GM18861 (cell line): ENCODE data around the gene LGALS1.
"Not testable (repeated sequence)": the region's sequence is repeated elsewhere in the genome, so short reads cannot be mapped to it uniquely, and the experiment has no call there.

Experiments used
- ATAC-seq: cut with Tn5 transposase; IDR thresholded peaks from one replicate; pipeline ENCODE4 v1.9.1; 2021; ENCODE audit not compliant: unreplicated experiment

LGALS1 gene

DNA sequence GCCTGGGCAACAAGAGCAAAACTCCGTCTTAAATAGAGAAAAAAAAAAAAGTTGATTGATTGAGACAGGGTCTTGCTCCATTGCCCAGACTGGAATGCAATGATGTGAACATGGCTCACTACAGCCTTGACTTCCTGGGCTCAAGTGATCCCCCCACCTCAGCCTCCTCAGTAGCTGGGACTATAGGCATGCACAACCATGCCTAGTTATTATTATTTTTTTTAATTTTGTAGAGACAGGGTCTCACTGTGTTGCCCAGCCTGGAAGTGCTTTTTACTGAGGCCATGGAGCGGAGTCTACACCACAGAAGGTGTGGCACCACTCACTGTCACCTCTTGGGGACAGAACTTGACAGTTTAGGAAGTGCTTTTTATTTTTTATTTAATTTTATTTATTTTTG, 39.2 kb downstream of the LGALS1 start:
- ATAC-seq: no peak

DNA sequence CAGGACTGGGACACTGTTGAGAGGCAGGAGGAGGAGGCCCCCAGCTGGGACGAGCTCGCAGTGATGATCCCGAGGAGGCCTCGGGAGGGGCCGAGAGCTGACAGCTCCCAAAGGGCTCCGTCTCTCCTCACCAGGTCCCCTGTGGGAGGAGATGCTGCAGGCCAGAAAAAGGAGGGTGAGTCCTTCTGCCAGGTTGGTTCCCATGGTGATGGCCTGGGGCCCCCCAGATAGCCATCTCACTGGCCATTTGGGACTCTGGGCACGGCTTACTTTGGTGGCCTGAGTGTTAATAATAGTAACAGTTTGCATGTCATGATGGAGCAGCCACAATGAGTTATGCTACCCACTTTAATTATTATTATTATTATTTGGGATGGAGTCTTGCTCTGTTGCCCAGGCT, 40.3 kb downstream of the LGALS1 start:
- ATAC-seq: no peak

DNA sequence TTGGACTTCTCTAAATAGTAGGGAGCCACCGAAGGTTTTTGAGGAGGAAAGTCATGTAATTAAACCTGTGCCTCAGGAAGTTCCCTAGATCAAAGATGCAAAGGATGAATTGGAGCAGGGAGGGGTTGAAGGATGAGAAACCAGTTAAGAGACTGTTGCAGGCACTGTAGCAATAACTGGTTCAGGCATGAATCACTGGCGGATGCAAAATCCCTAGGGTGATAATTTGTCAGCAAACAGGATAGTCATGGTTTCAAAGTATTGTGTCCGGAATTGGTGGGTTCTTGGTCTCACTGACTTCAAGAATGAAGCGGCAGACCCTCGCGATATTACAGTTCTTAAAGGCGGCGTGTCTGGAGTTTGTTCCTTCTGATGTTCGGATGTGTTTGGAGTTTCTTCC, 41.3 kb downstream of the LGALS1 start:
- ATAC-seq: no peak

DNA sequence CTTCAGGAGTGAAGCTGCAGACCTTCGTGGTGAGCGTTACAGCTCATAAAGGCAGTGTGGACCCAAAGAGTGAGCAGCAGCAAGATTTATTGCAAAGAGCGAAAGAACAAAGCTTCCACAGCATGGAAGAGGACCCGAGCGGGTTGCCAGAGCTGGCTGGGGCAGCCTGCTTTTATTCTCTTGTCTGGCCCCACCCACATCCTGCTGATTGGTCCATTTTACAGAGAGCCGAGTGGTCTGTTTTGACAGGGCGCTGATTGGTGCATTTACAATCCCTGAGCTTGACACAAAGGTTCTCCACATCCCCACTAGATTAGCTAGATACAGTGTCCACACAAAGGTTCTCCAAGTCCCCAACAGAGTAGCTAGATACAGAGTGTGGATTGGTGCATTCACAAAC, 41.8 kb downstream of the LGALS1 start:
- ATAC-seq: not testable (repeated sequence)

DNA sequence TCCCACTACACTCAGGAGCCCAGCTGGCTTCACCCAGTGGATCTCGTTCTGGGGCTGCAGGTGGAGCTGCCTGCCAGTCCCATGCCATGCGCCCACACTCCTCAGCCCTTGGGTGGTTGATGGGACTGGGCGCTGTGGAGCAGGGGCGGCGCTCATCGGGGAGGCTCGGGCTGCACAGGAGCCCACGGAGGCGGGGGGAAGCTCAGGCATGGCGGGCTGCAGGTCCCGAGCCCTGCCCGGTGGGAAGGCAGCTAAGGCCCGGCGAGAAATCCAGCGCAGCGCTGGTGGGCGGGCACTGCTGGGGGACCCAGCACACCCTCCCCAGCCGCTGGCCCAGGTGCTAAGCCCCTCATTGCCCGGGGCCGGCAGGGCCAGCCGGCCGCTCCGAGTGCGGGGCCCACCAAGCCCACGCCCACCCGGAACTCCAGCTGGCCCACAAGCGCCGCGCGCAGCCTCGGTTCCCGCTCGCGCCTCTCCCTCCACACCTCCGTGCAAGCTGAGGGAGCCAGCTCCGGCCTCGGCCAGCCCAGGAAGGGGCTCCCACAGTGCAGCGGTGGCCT, 42.4 kb downstream of the LGALS1 start:
- ATAC-seq: not testable (repeated sequence)

DNA sequence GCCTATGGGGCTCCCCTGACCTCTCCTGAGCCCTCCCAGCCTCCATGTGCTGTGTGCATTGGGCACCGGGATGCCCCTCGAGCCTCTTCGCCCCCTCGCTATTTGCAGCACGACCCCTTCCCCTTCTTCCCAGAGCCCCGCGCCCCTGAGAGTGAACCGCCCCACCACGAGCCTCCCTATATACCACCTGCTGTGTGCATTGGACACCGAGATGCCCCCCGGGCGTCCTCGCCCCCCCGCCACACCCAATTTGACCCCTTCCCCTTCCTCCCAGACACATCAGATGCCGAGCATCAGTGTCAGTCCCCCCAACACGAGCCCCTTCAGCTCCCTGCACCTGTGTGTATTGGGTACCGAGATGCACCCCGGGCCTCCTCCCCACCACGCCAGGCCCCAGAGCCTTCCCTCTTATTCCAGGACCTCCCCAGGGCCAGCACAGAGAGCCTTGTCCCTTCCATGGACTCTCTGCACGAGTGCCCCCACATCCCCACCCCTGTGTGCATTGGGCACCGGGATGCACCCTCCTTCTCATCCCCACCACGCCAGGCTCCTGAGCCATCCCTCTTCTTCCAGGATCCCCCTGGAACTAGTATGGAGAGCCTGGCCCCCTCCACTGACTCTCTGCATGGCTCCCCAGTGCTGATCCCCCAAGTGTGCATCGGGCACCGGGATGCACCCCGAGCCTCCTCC, 50.3 kb downstream of the LGALS1 start:
- no peak for ATAC-seq

DNA sequence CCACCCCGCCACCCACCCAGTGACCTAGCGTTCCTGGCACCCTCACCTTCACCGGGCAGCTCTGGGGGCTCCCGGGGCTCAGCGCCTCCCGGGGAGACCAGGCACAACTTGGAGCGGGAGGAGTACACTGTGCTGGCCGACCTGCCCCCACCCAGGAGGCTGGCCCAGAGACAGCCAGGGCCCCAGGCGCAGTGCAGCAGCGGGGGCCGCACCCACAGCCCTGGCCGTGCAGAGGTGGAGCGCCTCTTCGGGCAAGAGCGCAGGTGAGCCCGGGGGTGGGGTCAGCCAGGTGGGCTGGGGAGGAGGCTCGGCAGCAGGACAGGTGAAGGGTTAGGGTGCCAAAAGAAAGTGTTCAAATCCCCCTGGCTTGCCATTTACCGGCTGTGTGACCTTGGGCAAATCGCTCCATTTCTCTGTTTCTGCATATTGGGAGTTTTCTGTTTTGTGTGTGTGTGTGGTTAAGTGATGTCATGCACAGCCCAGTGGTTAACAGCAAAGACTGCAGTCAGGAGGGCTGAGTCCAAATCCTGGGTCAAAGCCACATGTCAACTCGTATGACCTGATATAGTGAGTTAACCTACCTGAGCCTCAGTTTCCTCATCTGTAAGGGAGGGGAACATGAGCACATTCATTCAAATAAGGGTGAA, 50.9 kb downstream of the LGALS1 start:
- no peak for ATAC-seq

DNA sequence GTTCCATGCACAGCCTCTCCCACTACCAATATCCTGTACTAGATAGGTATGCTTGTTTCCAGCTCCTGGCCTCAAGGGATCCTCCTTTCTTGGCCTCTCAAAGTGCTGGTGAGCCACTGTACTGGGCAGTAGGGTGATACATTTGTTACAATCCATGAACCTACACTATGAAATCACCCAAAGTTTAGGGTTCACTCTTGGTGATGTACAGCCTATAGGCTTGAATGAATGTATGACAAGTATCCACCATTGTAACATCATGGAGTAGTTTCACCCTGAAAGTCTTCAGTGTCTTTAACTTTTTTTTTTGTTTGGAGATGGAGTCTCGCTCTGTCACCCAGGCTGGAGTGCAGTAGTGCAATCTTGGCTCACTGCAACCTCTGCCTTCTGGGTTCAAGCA, 53.2 kb downstream of the LGALS1 start:
- no peak for ATAC-seq
